ENCODE data around the gene CCDC85A. TPM values are rescaled to one million over a fixed set of nuclear protein-coding genes. Genes with fewer than 3 reads are reported as not detected.

The CCDC85A gene
- total and polyA plus RNA-seq, 5 donors from 2014 or later, result not detected

GRCh38 chr2:56376699-56377665, 193.2 kb downstream of the CCDC85A start:
- Histone ChIP-seq H3K27me3 (ENCODE audit: control insufficient read depth, insufficient read depth, low read length) (no peaks in the 10 kb centered on the region), H3K4me3 (ENCODE audit: low read depth, low read length) (no peak overlapping the region), H3K36me3 (ENCODE audit: control insufficient read depth, insufficient read depth, low read length) (no peaks in the 10 kb centered on the region), H3K4me1 (ENCODE audit: control insufficient read depth, insufficient read depth, low read length, poor library complexity, severe bottlenecking) (no peaks in the 10 kb centered on the region), H3K9me3 (ENCODE audit: control insufficient read depth in 2 of 2, low read length in 2 of 2) (no peaks in the 10 kb centered on the region), H3K27ac (ENCODE audit: insufficient read depth, low read length, poor library complexity, severe bottlenecking) (no peak overlapping the region)
- no peaks in the 10 kb centered on the region for H3K27me3 Mint-ChIP-seq
- DNase-seq (no peak), ATAC-seq (ENCODE audit: low read depth in 2 of 2) (no peak)
- H3K4me3 Mint-ChIP-seq, result no peak overlapping the region
- H3K4me1 Mint-ChIP-seq, result no peaks in the 10 kb centered on the region
- peaks cover 0 to 8% (median 2%) of the 10 kb centered on the region in 7 donors for H3K9me3 Mint-ChIP-seq
- H3K36me3 Mint-ChIP-seq, result no peaks in the 10 kb centered on the region
- no peak overlapping the region for H3K27ac Mint-ChIP-seq

DNA sequence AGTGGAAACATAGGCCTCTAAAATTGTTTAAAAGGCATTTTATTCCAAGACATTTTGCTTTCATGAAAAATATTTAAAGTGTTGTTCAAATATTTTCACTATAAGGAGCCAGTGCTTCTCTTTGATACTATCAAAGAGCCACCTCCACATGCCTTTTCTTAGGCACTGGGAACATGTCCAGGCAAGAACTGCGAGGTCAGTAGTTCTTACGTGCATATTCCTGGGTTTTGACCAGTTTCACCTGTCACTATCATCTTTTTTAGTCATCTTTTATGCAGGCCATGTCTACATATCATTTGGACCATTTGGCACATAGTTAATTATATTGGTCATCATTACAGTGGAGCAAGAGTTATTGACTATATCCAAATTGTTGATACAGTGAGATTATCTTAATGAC, 195.3 kb downstream of the CCDC85A start:
- no peak overlapping the region for H3K27ac ChIP-seq (ENCODE audit: insufficient read depth, low read length, poor library complexity, severe bottlenecking)
- no peak for DNase-seq
- no peak for ATAC-seq (ENCODE audit: low read depth in 2 of 2)
- H3K9me3 ChIP-seq (ENCODE audit: control insufficient read depth in 2 of 2, low read length in 2 of 2), result no peaks in the 10 kb centered on the region
- H3K4me3 Mint-ChIP-seq, result no peak overlapping the region
- H3K27ac Mint-ChIP-seq, result no peak overlapping the region
- H3K4me3 ChIP-seq (ENCODE audit: low read depth, low read length), result no peak overlapping the region
- H3K4me1 ChIP-seq (ENCODE audit: control insufficient read depth, insufficient read depth, low read length, poor library complexity, severe bottlenecking), result no peaks in the 10 kb centered on the region
- no peaks in the 10 kb centered on the region for H3K4me1 Mint-ChIP-seq
- no peaks in the 10 kb centered on the region for H3K36me3 ChIP-seq (ENCODE audit: control insufficient read depth, insufficient read depth, low read length)
- H3K27me3 Mint-ChIP-seq, result no peaks in the 10 kb centered on the region
- no peaks in the 10 kb centered on the region for H3K36me3 Mint-ChIP-seq
- no peaks in the 10 kb centered on the region for H3K27me3 ChIP-seq (ENCODE audit: control insufficient read depth, insufficient read depth, low read length)
- peaks cover 0 to 8% (median under 1%) of the 10 kb centered on the region in 7 donors for H3K9me3 Mint-ChIP-seq

- H3K4me1 Mint-ChIP-seq, result no peaks in the 10 kb centered on the region
- H3K36me3 ChIP-seq (ENCODE audit: control insufficient read depth, insufficient read depth, low read length), result no peaks in the 10 kb centered on the region
- H3K36me3 Mint-ChIP-seq, result no peaks in the 10 kb centered on the region
- H3K4me1 ChIP-seq (ENCODE audit: control insufficient read depth, insufficient read depth, low read length, poor library complexity, severe bottlenecking), result no peaks in the 10 kb centered on the region
- no peak overlapping the region for H3K4me3 ChIP-seq (ENCODE audit: low read depth, low read length)
- ATAC-seq (ENCODE audit: low read depth in 2 of 2), result no peak
- DNase-seq, result no peak
- no peaks in the 10 kb centered on the region for H3K9me3 ChIP-seq (ENCODE audit: control insufficient read depth in 2 of 2, low read length in 2 of 2)
- no peak overlapping the region for H3K4me3 Mint-ChIP-seq
- H3K27me3 Mint-ChIP-seq, result no peaks in the 10 kb centered on the region
- H3K27ac Mint-ChIP-seq, result no peak overlapping the region
- peaks cover 0 to 8% (median 0%) of the 10 kb centered on the region in 7 donors for H3K9me3 Mint-ChIP-seq
- H3K27me3 ChIP-seq (ENCODE audit: control insufficient read depth, insufficient read depth, low read length), result no peaks in the 10 kb centered on the region
- no peak overlapping the region for H3K27ac ChIP-seq (ENCODE audit: insufficient read depth, low read length, poor library complexity, severe bottlenecking)
Measured at GRCh38 chr2:56380861-56381260, 197.1 kb downstream of the CCDC85A start.

GRCh38 chr2:56382466-56382865, 198.7 kb downstream of the CCDC85A start:
- H3K4me3 ChIP-seq (ENCODE audit: low read depth, low read length), result no peak overlapping the region

DNA sequence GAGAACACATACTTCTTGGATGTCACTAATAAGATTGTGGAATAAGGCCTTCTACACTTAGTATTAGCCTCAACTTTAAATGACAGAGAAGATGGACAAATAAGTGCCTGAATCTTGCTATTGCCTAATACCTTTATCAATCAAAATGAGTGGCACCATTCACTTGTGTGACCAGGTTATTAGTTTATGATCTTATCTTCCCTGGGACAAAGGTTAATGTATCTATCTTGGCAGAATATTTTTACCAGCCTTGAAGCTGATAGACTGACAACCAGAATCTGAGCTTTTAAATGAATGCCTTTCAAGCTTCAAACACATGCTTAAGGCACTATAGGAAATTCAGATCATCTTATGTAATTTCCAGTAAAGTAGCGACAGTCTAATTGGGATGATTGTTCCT, 202.9 kb downstream of the CCDC85A start:
- no peaks in the 10 kb centered on the region for H3K9me3 ChIP-seq (ENCODE audit: control insufficient read depth in 2 of 2, low read length in 2 of 2)
- Mint-ChIP-seq H3K9me3 (peaks cover 0 to 7% (median 1%) of the 10 kb centered on the region in 7 donors), H3K27ac (no peak overlapping the region), H3K4me3 (no peak overlapping the region), H3K36me3 (no peaks in the 10 kb centered on the region), H3K4me1 (no peaks in the 10 kb centered on the region), H3K27me3 (no peaks in the 10 kb centered on the region)
- no peak for ATAC-seq (ENCODE audit: low read depth in 2 of 2)
- H3K4me1 ChIP-seq (ENCODE audit: control insufficient read depth, insufficient read depth, low read length, poor library complexity, severe bottlenecking), result no peaks in the 10 kb centered on the region
- no peak for DNase-seq
- H3K27me3 ChIP-seq (ENCODE audit: control insufficient read depth, insufficient read depth, low read length), result no peaks in the 10 kb centered on the region
- H3K36me3 ChIP-seq (ENCODE audit: control insufficient read depth, insufficient read depth, low read length), result no peaks in the 10 kb centered on the region
- no peak overlapping the region for H3K4me3 ChIP-seq (ENCODE audit: low read depth, low read length)
- no peak overlapping the region for H3K27ac ChIP-seq (ENCODE audit: insufficient read depth, low read length, poor library complexity, severe bottlenecking)

More at GRCh38 chr2:56382466-56382865, 198.7 kb downstream of the CCDC85A start:
- Mint-ChIP-seq H3K9me3 (peaks cover 0 to 4% (median 0%) of the 10 kb centered on the region in 7 donors), H3K4me1 (no peaks in the 10 kb centered on the region), H3K27me3 (no peaks in the 10 kb centered on the region), H3K36me3 (no peaks in the 10 kb centered on the region), H3K4me3 (no peak overlapping the region), H3K27ac (no peak overlapping the region)
- ATAC-seq (ENCODE audit: low read depth in 2 of 2) (no peak), DNase-seq (no peak)
- H3K4me1 ChIP-seq (ENCODE audit: control insufficient read depth, insufficient read depth, low read length, poor library complexity, severe bottlenecking), result no peaks in the 10 kb centered on the region
- no peaks in the 10 kb centered on the region for H3K27me3 ChIP-seq (ENCODE audit: control insufficient read depth, insufficient read depth, low read length)
- H3K9me3 ChIP-seq (ENCODE audit: control insufficient read depth in 2 of 2, low read length in 2 of 2), result no peaks in the 10 kb centered on the region
- H3K27ac ChIP-seq (ENCODE audit: insufficient read depth, low read length, poor library complexity, severe bottlenecking), result no peak overlapping the region
- no peaks in the 10 kb centered on the region for H3K36me3 ChIP-seq (ENCODE audit: control insufficient read depth, insufficient read depth, low read length)

DNA sequence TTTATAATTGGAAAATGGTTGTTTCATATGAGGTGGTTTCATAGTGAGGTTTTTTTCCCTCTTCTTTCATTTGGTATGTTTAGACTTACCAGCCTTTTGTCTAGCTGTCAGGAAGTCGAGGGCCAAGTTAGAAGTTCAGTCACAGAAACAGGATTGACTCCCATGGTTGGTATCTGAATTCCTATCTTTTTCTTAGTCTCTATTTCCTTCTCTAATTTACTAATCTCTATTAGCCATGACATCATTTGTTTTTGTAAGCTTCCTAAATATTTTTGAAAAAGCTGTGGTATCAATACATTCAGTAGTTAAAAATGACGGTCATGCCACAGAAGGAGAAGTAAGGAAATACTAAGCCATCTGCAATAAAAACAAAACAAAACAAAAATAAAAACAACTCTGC, 206.9 kb downstream of the CCDC85A start:
- H3K9me3 Mint-ChIP-seq, result peaks cover 0 to 12% (median 2%) of the 10 kb centered on the region in 7 donors
- H3K4me3 ChIP-seq (ENCODE audit: low read depth, low read length), result no peak overlapping the region
- no peaks in the 10 kb centered on the region for H3K27me3 ChIP-seq (ENCODE audit: control insufficient read depth, insufficient read depth, low read length)
- H3K27ac Mint-ChIP-seq, result no peak overlapping the region
- no peaks in the 10 kb centered on the region for H3K4me1 Mint-ChIP-seq
- no peak overlapping the region for H3K27ac ChIP-seq (ENCODE audit: insufficient read depth, low read length, poor library complexity, severe bottlenecking)
- H3K4me1 ChIP-seq (ENCODE audit: control insufficient read depth, insufficient read depth, low read length, poor library complexity, severe bottlenecking), result no peaks in the 10 kb centered on the region
- H3K36me3 ChIP-seq (ENCODE audit: control insufficient read depth, insufficient read depth, low read length), result no peaks in the 10 kb centered on the region
- H3K27me3 Mint-ChIP-seq, result no peaks in the 10 kb centered on the region
- H3K36me3 Mint-ChIP-seq, result no peaks in the 10 kb centered on the region
- DNase-seq (no peak), ATAC-seq (ENCODE audit: low read depth in 2 of 2) (no peak)
- no peak overlapping the region for H3K4me3 Mint-ChIP-seq
- no peaks in the 10 kb centered on the region for H3K9me3 ChIP-seq (ENCODE audit: control insufficient read depth in 2 of 2, low read length in 2 of 2)

DNA sequence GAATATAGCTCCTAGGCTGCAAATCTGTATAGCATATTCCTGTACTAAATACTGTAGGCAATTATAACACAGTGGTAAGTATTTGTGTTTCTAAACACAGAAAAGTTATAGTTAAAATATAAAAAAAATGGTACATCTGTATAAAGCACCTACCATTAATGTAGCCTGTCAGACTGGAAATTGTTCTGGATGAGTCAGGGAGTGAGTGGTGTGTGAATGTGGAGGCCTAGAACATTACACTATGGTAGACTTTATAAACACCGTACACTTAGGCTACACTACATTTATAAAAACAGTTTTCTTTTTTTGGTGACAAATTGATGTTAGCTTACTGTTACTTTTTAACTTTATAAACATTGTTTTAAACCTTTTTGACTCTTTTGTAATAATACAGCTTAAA, 226.3 kb downstream of the CCDC85A start:
- Histone ChIP-seq H3K4me1 (ENCODE audit: control insufficient read depth, insufficient read depth, low read length, poor library complexity, severe bottlenecking) (no peaks in the 10 kb centered on the region), H3K36me3 (ENCODE audit: control insufficient read depth, insufficient read depth, low read length) (no peaks in the 10 kb centered on the region), H3K27me3 (ENCODE audit: control insufficient read depth, insufficient read depth, low read length) (no peaks in the 10 kb centered on the region), H3K27ac (ENCODE audit: insufficient read depth, low read length, poor library complexity, severe bottlenecking) (no peak overlapping the region), H3K9me3 (ENCODE audit: control insufficient read depth in 2 of 2, low read length in 2 of 2) (no peaks in the 10 kb centered on the region), H3K4me3 (ENCODE audit: low read depth, low read length) (no peak overlapping the region)
- ATAC-seq (ENCODE audit: low read depth in 2 of 2) (no peak), DNase-seq (no peak)
- Mint-ChIP-seq H3K36me3 (no peaks in the 10 kb centered on the region), H3K4me3 (no peak overlapping the region), H3K4me1 (no peaks in the 10 kb centered on the region), H3K27me3 (no peaks in the 10 kb centered on the region), H3K27ac (no peak overlapping the region), H3K9me3 (peaks cover 0 to 17% (median 6%) of the 10 kb centered on the region in 7 donors)
